ENCODE measurements around the gene SWT1. TPM values are rescaled to one million over a fixed set of nuclear protein-coding genes. Genes with fewer than 3 reads are reported as not detected.

Gene SWT1
- total and polyA plus RNA-seq, 9 of the 15 experiments (the other 6 are each of a cell fraction or from before 2014, with no cell fraction given): 1.5 to 3.4 (median 2.3) TPM

DNA sequence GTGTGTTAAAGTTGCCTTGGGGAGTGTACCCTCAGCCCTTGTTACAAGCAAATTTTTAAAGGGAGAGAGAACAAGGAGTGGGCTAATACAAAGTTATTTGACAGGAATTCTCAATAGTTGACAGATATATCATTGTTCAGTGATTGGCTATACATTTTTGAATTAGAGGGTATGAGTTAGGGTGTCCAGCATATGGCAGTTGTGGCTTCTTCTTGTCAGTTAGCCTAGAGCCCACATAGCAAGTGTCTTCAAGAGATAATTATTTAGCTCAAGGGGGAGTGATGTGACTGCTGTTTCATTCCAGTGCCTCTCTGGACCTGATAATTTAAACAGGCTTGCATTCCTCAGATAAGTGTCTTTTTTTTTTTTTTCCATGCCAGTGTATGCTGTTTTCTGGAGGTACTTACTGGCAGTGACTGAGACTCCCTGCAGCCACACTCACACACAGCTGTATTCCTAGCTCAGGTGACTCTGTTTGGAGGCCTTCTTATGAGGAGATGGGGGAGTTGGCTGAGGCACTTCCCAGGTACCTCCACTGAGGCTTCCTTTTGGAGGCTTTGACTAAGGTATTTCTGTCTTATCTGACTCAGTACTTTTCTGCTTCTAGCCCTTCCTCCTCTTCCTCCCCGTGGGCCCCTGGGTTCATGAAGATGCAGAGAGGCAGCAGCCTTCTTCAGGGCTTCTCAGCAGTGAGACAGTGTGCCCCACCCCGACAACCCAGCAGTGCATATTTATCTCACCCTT, 127.7 kb downstream of the SWT1 start (continued):
- TF ChIP-seq, protein P1, sequence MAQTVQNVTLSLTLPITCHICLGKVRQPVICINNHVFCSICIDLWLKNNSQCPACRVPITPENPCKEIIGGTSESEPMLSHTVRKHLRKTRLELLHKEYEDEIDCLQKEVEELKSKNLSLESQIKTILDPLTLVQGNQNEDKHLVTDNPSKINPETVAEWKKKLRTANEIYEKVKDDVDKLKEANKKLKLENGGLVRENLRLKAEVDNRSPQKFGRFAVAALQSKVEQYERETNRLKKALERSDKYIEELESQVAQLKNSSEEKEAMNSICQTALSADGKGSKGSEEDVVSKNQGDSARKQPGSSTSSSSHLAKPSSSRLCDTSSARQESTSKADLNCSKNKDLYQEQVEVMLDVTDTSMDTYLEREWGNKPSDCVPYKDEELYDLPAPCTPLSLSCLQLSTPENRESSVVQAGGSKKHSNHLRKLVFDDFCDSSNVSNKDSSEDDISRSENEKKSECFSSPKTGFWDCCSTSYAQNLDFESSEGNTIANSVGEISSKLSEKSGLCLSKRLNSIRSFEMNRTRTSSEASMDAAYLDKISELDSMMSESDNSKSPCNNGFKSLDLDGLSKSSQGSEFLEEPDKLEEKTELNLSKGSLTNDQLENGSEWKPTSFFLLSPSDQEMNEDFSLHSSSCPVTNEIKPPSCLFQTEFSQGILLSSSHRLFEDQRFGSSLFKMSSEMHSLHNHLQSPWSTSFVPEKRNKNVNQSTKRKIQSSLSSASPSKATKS (CRISPR knock-in tag; IDR thresholded peaks at IDR 0.05): no peak
- TF ChIP-seq NCOA6 (IDR thresholded peaks at IDR 0.05) (peak; percentile 47; the same call in 1 of the 2 replicates), PML (IDR thresholded peaks at IDR 0.05; ENCODE audit: low read length) (peak; percentile 97), TEAD2 (tag; IDR thresholded peaks at IDR 0.05) (peak; percentile 66; the same call in 1 of the 2 replicates), SMARCA4 (IDR thresholded peaks at IDR 0.05) (peak; percentile 99), MYNN (IDR thresholded peaks at IDR 0.05) (peak; percentile 89), MYNN (CRISPR knock-in tag; IDR thresholded peaks at IDR 0.05) (no peak), OTX1 (CRISPR knock-in tag; IDR thresholded peaks at IDR 0.05) (no peak), ZNF316 (IDR thresholded peaks at IDR 0.05) (peak; percentile 71), EP400 (IDR thresholded peaks at IDR 0.05) (peak; percentile 64; the same call in 1 of the 2 replicates), XRCC5 (IDR thresholded peaks at IDR 0.05; ENCODE audit: low read depth, low read length) (peak; percentile 78; the same call in 1 of the 2 replicates), NFYB (IDR thresholded peaks at IDR 0.05; ENCODE audit: extremely low read depth, insufficient read length) (peak; percentile 51), CSDE1 (IDR thresholded peaks at IDR 0.05) (no peak), ZFX (CRISPR knock-in tag; IDR thresholded peaks at IDR 0.05) (peak; percentile 30; the same call in 1 of the 2 replicates), ESRRA (IDR thresholded peaks at IDR 0.05; ENCODE audit: borderline replicate concordance, low read depth) (peak; percentile 53; the same call in 1 of the 2 replicates), PHF8 (IDR thresholded peaks at IDR 0.05; ENCODE audit: borderline replicate concordance, low read length) (no peak), ARID1B (IDR thresholded peaks at IDR 0.05) (peak; percentile 99), YBX1 (IDR thresholded peaks at IDR 0.05) (peak; percentile 23; the same call in 1 of the 2 replicates), NR1H2 (CRISPR knock-in tag; IDR thresholded peaks at IDR 0.05) (no peak)
- TF ChIP-seq, protein P2, sequence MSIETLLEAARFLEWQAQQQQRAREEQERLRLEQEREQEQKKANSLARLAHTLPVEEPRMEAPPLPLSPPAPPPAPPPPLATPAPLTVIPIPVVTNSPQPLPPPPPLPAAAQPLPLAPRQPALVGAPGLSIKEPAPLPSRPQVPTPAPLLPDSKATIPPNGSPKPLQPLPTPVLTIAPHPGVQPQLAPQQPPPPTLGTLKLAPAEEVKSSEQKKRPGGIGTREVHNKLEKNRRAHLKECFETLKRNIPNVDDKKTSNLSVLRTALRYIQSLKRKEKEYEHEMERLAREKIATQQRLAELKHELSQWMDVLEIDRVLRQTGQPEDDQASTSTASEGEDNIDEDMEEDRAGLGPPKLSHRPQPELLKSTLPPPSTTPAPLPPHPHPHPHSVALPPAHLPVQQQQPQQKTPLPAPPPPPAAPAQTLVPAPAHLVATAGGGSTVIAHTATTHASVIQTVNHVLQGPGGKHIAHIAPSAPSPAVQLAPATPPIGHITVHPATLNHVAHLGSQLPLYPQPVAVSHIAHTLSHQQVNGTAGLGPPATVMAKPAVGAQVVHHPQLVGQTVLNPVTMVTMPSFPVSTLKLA (conservative IDR thresholded peaks at IDR 0.05): peak in 1 of 2 experiments; percentile 71
- TF ChIP-seq, protein P3, sequence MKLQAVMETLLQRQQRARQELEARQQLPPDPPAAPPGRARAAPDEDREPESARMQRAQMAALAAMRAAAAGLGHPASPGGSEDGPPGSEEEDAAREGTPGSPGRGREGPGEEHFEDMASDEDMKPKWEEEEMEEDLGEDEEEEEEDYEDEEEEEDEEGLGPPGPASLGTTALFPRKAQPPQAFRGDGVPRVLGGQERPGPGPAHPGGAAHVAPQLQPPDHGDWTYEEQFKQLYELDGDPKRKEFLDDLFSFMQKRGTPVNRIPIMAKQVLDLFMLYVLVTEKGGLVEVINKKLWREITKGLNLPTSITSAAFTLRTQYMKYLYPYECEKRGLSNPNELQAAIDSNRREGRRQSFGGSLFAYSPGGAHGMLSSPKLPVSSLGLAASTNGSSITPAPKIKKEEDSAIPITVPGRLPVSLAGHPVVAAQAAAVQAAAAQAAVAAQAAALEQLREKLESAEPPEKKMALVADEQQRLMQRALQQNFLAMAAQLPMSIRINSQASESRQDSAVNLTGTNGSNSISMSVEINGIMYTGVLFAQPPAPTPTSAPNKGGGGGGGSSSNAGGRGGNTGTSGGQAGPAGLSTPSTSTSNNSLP (IDR thresholded peaks at IDR 0.05; ENCODE audit: borderline replicate concordance, low read depth, low read length): peak; percentile 90; the same call in 1 of the 2 replicates
